ENCODE data around the gene ZDHHC8.

- no peak for TF ChIP-seq CTCF (IDR thresholded peaks at IDR 0.05)
- no peak for TF ChIP-seq EP300 (IDR thresholded peaks at IDR 0.05)
- no peak for TF ChIP-seq POLR2A (IDR thresholded peaks at IDR 0.05)
Measured at GRCh38 chr22:20192293-20192971, 60.8 kb downstream of the ZDHHC8 start.
